Loucy (cell line): Measurements from ENCODE around the gene RER1.

ENCODE experiments used
- EZH2phosphoT487 ChIP-seq: fragments of 200-600 bp; IDR thresholded peaks from 2 replicates; pipeline ENCODE4 v1.6.1; 2018; ENCODE audit warnings: antibody characterized with exemption, mild to moderate bottlenecking, moderate library complexity, borderline replicate concordance
- TF ChIP-seq, protein P1 (sequence below): fragments of 200-600 bp; sonication (generic); conservative IDR thresholded peaks from 2 replicates; pipeline ENCODE4 v1.5.1; 2014; ENCODE audit warnings: mild to moderate bottlenecking, antibody characterized with exemption, low read length

DNA sequence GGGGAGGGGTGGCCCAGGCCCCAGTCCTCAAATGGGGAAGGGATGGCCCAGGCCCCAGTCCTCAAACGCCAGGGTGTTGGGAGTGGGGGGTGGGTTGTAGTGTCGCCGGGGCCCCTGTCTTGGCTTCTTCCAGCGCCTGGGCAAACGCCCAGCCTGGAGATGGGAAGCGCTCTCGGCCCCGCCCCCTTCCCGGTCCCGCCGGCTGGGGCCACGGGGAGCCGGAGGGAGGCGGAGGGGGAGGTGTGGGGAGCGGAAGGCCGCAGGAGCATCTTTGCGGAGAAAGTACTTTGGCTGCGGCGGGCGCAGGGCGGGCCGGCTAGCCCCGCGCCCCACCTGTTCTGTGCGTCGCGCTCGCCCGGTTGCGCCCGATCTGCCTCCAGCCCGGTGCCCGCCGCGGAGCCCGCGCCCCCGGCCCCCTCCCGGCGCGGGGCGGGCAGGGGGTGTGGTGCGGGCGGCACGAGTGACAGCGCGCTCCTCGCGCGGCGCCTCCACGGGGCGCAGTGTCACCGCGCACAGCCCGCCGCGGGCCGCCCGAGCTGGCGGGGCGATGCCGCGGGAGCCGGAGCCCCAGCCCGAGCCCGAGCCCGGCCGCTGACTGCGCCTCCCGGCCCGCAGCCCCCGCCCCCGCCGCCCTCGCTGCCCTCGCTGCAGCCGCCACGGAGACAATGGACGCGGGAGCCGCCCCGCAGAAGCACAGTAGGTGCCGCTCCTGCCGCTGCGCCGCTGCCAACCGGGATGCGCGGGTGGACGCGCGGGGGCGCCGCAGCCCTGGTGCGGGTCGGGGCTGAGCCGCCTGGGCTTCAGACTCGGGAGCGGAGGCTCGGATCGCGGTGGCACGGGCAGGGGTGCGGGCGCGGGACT lies 51.9 kb downstream of the RER1 start:
- TF ChIP-seq, protein P1, sequence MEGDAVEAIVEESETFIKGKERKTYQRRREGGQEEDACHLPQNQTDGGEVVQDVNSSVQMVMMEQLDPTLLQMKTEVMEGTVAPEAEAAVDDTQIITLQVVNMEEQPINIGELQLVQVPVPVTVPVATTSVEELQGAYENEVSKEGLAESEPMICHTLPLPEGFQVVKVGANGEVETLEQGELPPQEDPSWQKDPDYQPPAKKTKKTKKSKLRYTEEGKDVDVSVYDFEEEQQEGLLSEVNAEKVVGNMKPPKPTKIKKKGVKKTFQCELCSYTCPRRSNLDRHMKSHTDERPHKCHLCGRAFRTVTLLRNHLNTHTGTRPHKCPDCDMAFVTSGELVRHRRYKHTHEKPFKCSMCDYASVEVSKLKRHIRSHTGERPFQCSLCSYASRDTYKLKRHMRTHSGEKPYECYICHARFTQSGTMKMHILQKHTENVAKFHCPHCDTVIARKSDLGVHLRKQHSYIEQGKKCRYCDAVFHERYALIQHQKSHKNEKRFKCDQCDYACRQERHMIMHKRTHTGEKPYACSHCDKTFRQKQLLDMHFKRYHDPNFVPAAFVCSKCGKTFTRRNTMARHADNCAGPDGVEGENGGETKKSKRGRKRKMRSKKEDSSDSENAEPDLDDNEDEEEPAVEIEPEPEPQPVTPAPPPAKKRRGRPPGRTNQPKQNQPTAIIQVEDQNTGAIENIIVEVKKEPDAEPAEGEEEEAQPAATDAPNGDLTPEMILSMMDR = no peak
- no peak for TF ChIP-seq EZH2phosphoT487
